Erythroblast (primary cell): ENCODE results near the gene STMN3.

Experiments used
- GATA1 ChIP-seq: IDR thresholded peaks from 2 replicates; pipeline ENCODE4 v1.6.1; 2011; ENCODE audit warnings: low read depth, mild to moderate bottlenecking, control low read depth, low read length, moderate library complexity
- POLR2A ChIP-seq: IDR thresholded peaks from 2 replicates; pipeline ENCODE4 v1.6.1; 2011; ENCODE audit warnings: mild to moderate bottlenecking, low read length

DNA sequence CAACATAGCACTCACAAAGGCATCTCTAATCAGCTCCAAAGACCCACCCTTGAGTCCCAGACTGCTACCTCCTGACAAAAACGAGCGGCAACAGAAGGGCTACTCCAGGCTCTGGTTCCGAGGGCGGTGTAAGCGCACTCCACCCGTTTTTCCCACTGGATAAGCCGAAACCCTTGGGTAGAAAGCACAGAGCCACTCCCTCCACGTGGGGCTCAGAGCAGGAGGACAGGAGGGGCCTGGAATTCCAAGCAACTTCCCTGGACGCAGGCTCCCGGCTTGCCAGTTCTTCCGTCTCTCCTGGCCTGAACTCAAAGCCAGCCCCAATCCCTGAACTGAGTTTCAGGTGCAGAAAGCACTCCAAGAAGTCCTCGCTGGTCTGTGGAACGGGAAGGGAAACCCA, 33.7 kb downstream of the STMN3 start:
- TF ChIP-seq POLR2A: no peak
- no peak for TF ChIP-seq GATA1
